ENCODE data around the gene PROSER2.

PROSER2 gene

DNA sequence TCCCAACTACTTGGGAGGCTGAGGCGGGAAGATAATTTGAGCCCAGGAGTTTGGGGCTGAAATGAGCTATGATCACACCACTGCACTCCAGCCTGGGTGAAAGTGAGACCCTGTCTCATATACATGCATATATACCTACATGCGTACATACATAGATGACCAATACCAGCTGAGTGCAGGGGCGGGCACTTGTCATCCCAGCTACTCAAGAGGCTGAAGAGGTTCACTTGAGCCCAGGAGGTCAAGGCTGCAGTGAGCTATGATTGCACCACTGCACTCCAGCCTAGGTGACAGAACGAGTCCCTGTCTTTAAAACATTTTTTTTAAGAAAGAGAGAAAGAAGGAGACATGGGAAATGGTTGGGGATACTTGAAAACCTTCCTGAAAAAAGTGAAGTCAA, 17.4 kb upstream of the PROSER2 start:
- no peak for DNase-seq
- no peak for ATAC-seq

DNA sequence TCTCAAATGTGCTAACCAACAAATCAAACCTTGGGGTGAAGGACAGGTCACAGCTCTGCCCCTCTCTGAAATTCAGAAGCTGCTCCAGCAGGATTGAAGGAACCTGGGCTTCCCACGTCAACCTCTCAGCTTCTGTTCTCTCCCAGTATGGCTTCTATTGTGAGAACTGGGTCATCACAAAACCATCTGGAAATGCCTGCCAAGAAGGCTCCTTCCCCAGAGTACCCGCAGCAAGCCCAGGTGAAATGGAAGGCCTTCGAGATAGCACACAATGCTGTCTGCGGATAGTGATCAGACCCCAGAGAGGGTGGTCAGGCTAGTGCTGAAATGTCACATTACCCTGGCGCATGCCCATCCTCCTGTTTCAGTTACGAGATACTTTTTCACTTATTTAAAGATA, 16.4 kb upstream of the PROSER2 start:
- ATAC-seq = no peak
- no peak for DNase-seq

GRCh38 chr10:11808808-11809207, 14.3 kb upstream of the PROSER2 start:
- no peak for ATAC-seq
- DNase-seq = no peak

GRCh38 chr10:11810313-11810766, 12.8 kb upstream of the PROSER2 start:
- DNase-seq (no peak), ATAC-seq (no peak)

- no peak for DNase-seq
- ATAC-seq = no peak
Observed at GRCh38 chr10:11810973-11811372, 12.2 kb upstream of the PROSER2 start.

DNA sequence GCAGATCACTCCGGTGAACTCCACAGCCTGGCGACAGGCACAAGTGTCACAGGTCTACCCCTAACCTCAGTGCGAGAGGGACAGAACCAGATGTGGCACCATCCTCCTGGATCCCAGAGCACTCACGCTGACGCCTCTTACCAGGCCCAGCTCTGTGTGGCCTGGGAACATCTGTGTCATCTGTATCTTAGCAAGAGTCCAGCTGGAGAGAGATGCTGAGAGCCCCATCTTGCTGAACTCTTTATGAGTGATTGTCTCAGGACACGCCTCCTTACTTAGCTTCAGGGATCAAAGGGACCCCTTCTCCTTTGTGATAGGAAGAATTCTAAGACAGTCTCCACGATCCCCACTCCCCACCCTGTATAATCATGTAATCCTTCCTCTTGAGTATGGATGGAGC, 10.0 kb upstream of the PROSER2 start:
- DNase-seq = no peak
- ATAC-seq = no peak

DNA sequence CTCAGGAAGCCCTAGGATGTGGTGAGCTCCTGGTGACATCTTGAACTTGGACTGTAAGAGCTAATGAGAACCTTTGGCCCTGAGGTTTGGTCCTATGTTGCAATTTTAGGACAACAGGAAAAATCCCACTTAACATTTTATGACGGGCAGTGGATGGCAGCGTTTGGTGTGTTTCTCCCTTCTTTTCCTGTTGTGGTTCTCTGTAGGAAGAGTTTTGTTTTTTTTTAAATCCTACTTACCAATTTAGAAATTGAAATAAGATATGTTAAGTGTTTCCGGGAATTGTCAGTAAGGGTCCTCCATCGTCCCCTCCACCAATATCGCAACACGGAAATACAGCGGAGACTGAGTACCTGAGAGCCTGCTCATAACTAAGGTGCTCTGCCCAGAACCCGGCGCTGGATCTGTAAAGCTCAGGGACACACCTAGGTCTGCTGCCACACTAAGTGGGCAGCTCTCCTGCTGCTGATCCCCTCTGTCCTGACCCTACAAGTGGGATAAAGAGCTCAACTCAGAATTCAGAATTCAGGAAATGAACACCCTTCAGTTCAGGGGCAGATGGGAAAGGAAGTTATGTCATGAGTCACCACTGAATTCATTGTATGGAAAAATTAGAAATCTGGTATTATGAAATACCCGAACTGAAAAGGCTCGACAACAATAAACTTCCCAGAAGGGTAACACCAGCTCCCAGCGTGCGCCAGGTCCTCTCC, 9.1 kb upstream of the PROSER2 start:
- ATAC-seq = no peak

GRCh38 chr10:11819027-11819426, 4.1 kb upstream of the PROSER2 start:
- ATAC-seq (no peak), DNase-seq (no peak)

More for the DNA sequence above, 9.1 kb upstream of the PROSER2 start:
- DNase-seq = no peak

GRCh38 chr10:11822026-11822756, 965 bp upstream of the PROSER2 start:
- DNase-seq (no peak), ATAC-seq (no peak)

GRCh38 chr10:11822809-11823121, 391 bp upstream of the PROSER2 start:
- ATAC-seq (no peak), DNase-seq (no peak)

DNA sequence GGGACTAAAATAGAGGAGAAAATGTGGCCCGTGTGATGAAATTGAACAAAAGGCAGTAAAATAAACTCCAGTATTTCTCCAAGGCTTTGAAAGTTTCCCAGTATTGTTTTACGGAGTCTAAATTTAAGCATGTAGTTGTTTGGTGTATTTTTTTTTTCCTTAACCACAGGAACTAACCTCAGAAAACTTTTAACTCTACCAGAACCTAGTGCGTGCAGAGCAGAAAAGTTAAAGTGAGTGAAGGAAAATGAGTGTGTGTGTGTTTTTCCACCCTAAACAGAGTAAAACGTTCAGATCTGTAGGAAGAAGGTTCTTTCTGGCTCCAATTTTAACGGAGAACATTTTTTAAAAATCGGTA, 812 bp downstream of the PROSER2 start:
- ATAC-seq = no peak

DNA sequence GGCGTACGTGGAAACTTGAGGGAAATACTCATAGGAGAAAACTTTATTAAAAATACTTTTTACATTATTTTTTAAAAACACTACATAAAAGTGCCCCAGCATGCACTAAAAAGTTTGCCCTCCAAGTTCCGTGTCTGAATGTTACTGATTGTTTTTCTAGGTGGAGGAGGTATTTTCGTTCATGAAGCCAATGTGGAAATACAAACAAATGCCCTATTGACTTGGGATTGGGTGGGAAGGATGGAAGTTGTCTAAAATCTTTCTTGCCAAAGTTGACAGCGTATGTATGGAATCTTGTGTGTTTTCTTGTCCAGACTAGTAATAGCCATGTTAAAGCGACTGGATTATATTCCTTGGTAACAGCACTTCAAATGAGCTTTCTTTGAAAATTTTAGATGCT, 1.2 kb downstream of the PROSER2 start:
- ATAC-seq = no peak
- DNase-seq = no peak

More for the DNA sequence above, 812 bp downstream of the PROSER2 start:
- DNase-seq = no peak

GRCh38 chr10:11824825-11825224, 1.7 kb downstream of the PROSER2 start:
- no peak for DNase-seq
- ATAC-seq = no peak

DNA sequence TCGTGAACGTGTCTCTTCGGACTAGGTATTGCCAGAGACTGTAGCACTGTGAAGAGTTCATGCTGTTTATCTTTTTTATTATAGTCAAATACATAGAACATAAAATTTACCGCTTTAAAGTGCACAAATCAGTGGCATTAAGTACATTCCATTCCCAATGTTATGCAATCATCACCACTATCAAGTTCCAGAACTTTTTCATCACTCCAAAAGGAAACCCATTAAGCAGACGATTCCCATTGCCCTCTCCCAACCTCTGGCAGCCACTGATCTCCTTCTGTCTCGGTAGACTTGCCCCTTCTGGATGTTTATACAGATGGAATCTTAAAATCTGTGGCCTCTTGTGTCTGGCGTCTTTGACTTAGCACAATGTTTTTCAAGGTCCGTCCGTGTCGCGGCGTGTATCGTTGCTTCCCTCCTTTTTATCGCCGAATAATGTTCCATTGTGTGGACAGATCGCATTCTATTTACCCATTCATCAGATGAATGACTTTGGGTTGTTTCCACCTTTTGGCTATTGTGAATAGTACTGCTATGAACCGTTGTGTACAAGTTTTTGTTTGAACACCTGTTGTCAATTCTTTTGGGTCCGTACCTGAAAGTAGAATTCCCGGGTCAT, 2.7 kb downstream of the PROSER2 start:
- no peak for DNase-seq
- ATAC-seq = no peak

GRCh38 chr10:11827006-11827405, 3.9 kb downstream of the PROSER2 start:
- no peak for ATAC-seq
- no peak for DNase-seq

DNA sequence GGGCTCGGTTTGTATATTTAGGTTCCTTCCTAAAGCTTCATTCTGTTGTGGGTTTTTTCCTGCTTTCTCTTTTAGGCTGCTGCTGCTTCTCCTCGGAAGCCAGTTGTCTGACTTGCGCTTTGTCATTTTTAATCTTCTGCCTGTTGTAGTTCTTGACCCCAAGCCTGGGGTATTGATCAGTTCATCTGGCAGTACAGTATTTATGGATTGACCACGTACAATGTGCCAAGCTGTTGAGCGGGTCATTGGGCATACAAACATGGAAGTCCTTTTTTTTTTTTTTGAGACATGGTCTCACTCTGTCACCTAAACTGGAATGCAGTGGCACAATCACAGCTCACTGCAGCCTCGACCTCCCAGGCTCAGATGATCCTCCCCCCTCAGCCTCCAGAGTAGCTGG, 4.3 kb downstream of the PROSER2 start:
- ATAC-seq = no peak

DNA sequence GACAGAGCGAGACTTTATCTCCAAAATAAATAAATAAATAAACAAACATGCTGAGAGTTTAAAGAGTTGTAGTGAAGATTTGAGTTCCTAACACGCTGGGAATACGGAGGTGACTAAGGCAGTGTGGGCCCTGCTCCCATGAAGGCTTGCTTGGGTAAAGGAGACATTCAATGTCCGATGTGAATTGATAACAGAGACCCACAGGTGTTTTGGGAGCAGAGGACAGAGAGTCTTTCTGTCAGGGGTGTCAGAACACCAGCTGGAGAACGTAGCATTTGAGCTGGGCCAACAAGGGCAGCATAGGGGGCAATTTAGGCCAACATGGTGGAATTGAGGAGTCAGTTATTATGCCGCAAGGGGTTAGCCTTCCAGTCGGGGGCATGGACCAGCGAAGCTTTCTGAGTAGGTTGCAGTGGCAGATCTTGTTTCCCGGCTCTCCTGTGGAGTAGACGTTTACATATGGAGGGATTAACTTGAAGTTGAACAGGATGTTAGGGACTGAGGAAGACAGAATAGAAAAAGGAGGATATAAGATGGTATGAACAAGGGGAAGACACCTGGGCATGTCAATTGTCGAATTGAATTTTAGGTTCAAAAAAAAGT, 5.6 kb downstream of the PROSER2 start:
- DNase-seq (no peak), ATAC-seq (no peak)

More for the DNA sequence above, 4.3 kb downstream of the PROSER2 start:
- no peak for DNase-seq

DNA sequence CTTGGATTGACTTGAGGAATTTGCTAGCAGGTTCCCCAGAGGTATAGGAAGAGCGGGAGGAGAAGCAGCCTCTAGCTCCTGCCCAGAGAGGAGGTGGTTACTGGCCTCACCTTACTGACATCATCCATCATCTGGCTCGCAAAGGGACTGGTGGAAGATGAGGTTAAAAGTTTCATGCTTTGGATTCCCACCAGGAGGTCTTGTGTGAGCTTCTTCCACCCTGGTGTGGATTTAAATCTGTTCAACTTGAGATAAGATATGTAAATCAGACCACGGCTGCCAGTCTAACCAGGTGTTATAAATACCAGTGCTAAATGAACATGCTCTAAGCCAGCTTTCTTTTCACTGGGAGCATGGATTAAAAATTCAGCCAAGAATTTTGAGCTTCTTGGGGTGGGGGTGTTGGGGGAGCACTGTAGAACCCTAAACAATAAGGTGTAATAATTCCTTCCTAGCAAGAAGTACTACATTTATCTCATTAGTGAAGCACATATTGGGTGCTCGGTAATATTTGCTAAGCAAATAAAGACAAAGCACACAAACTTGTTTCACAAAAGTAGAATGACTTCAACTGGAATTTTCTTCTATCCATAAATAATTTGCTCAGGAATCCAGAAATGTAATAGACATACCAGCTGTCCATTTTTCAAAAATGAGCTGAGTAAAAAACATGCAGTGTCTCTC, 7.8 kb downstream of the PROSER2 start:
- DNase-seq (no peak), ATAC-seq (no peak)

DNA sequence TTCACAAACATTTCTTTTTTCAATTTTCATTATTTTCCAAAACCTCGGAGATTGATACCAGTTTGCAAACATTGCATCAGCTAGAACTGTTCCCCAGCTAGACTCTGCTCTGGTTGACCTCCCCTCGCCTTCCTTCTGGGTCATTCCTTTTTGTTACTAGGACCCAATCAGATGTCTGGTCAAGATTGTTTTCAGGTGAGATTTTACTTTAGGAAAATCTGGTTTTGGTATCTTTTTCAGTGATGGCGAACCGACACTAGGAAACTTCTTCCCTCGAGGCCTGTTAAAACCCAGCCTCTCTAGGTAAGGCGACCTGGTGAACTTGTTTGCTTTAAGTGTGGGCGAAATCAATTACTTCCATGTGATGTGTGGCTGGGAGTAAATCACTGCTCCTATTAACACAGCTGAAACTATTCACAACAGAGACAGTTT, 8.4 kb downstream of the PROSER2 start:
- ATAC-seq (no peak), DNase-seq (no peak)

DNA sequence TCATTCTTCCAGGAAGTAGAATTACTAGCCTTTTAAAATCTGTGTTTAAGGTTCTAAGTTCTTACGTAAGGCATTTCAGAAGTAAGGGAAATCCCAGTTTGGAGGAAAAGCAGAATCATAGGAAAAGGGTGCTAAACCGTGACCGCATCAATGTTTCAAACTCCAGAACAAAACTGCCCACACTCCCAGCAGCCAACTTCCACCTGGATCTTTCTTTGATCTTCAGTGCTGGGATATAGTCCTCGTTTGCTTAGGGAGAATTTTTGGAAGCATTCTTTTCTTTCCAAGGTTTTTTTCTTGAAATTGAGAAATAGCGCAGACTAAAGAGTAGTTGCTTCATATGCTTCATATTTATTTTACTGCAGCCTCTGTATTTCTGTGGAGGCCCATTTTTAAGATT, 8.9 kb downstream of the PROSER2 start:
- no peak for ATAC-seq
- no peak for DNase-seq

DNA sequence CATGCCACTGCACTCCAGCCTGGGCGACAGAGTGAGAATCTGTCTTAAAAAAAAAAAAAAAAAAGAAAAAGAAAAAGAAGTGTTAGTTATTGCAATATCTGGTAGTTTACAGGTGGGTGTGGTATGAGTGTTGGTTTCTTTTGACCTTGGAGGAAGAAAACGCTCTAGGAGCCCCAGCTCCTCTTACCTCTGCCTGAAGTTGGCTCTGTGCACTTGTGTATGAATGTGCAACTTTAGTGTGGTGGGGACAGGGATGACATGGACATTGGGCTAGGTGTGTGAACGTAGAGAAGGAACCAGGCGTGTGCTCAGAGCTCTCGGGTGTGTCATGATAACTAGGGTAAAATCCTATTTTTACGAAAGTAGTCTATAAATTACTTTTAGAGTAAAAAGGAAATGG, 11.9 kb downstream of the PROSER2 start:
- DNase-seq (no peak), ATAC-seq (no peak)

GRCh38 chr10:11835704-11836103, 12.5 kb downstream of the PROSER2 start:
- ATAC-seq (no peak), DNase-seq (no peak)
